ENCODE results near the gene CLEC4M. TPM values are rescaled to one million over a fixed set of nuclear protein-coding genes. Genes with fewer than 3 reads are reported as not detected.
"Not testable (repeated sequence)": the region's sequence is repeated elsewhere in the genome, so short reads cannot be mapped to it uniquely, and the experiment has no call there.

Gene CLEC4M
- total RNA-seq, 1 donor from 2014 or later: not detected

DNA sequence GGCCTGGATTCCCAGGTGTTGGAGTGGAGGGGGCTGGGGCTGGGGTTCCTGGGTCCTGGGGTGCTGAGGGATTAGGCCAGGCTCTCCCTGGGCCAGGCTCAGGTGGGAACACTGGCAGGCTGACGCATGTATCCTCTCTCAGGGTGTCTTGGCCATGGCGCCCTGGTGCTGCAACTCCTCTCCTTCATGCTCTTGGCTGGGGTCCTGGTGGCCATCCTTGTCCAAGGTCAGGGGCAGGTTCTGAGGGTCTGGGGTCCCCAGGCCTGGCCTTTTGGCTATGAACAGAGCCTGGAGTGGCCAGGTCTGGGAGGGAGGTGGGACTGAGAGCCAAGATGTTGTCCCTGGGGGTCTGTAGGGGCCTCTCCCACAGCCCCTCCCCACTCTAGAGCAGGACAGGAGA is 2.0 kb downstream of the CLEC4M start:
- DNase-seq; ATAC-seq; intact Hi-C loops (cut with micrococcal nuclease): not testable (repeated sequence)

DNA sequence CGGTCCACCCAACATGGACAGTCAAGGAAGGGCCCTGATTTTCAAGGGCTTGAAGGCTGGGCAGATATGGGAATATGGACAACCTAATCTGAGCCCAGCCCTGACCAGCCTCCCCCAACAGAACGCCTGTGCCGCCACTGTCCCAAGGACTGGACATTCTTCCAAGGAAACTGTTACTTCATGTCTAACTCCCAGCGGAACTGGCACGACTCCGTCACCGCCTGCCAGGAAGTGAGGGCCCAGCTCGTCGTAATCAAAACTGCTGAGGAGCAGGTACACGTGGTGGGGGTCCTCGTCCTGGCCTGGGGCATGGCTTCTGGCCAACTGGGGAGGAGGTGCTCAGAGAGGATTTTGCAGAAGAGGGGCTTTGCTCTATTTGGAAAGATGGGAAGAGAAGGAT is 3.5 kb downstream of the CLEC4M start:
- ATAC-seq: no peak

DNA sequence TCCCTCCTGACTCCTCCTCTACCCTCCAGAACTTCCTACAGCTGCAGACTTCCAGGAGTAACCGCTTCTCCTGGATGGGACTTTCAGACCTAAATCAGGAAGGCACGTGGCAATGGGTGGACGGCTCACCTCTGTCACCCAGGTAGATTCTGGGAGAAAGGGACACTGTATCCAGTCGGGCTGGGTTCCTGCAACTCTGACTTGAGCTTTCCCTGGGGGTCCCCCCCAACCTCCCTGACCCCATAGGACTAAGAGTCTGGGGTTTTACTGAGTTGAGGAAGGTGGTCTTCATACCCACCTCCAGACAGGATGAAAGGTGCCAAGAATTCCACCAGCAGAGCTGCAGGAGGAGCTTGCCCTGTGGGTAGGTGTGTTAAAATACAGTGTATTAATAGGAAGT is 4.4 kb downstream of the CLEC4M start:
- ATAC-seq (no peak), DNase-seq (no peak)
- intact Hi-C loops (cut with micrococcal nuclease): no loop called here

More for the DNA sequence above, 3.5 kb downstream of the CLEC4M start:
- intact Hi-C loops (cut with micrococcal nuclease): no loop called here
- no peak for DNase-seq

GRCh38 chr19:7769171-7769570 is 6.1 kb downstream of the CLEC4M start:
- ATAC-seq (no peak), DNase-seq (no peak)
- intact Hi-C loops (cut with micrococcal nuclease): no loop called here

- intact Hi-C loops (cut with micrococcal nuclease): no loop called here
- ATAC-seq (no peak), DNase-seq (no peak)
Observed at GRCh38 chr19:7771072-7771471, 8.0 kb downstream of the CLEC4M start.

DNA sequence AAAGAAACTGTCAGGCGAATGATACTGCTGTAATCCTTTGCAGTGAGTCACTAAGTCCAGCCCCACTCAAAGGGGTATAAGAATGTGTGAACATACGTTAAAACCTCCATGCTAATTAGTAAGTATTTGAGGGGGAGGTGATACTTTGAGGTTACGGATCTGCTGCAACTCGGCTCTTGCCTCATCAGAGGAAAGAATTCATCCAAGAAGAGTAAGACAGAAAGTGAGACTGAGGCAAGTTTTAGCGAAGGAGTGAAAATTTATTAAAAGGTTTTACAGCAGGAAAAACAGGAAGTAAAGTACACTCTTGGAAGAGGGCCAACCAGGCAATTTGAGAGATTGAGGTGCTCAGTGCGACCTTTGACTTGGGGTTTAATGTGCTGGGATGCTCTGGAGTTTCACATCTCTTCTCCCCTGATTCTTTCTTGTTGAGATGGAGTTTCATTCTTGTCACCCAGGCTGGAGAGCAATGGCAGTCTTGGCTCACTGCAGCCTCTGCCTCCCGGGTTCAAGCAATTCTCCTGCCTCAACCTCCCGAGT is 9.8 kb downstream of the CLEC4M start:
- no peak for ATAC-seq
- intact Hi-C loops (cut with micrococcal nuclease): no loop called here

DNA sequence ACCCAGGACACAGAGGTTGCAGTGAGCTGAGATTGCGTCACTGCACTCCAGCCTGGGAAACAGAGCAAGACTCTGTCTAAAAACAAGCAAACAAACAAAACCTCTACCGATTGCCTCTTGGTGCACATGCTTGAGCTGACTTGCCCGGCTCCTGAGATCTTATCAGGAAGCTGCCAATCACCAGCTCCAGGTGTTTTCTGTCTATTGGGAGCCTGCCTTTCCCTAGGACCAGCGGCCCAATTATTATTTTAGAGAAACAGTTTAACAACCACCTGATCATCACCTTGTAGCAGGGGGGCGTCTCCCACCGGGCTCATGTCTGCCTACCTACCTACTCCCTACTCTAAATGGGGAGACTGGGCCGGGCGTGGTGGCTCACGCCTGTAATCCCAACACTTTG is 10.8 kb downstream of the CLEC4M start:
- ATAC-seq: no peak
- intact Hi-C loops (cut with micrococcal nuclease): no loop called here
- DNase-seq: no peak

More for the DNA sequence above, 9.8 kb downstream of the CLEC4M start:
- DNase-seq: no peak

DNA sequence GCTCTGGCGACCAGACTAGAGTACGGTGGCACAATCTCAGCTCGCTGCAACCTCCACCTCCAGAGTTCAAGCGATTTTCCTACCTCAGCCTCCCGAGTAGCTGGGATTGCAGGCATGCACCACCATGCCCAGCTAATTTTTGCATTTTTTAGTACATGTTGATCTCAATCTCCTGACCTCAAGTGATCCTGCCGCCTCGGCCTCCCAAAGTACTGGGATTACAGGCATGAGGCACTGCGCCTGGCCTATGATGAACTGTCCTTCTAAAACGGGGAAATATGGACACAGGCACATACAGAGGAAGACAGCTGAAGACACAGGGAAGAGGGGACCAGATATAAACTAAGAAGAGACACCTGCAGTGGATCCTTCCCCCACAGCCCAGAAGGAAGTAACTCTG is 12.7 kb downstream of the CLEC4M start:
- ATAC-seq (no peak), DNase-seq (no peak)
- intact Hi-C loops (cut with micrococcal nuclease): no loop called here

DNA sequence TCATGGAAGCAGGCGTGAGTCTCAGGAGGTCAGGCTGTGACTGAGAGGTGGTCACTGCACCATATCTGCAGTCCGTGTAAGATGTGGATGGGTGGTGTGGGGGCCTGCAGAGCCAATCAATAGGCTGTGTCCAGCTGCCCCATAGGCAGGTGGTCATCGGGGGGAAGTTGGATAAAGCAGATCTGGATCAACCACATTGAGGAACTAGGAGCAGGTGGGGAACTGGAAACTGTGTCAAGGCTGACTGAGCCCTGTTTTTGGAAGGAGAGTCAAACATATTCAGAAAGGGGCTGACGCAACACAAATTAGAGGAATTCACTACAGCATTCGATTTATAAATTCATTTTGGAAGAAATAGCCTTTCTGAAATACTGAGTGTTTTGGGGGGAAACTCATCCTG is 15.0 kb downstream of the CLEC4M start:
- ATAC-seq: no peak
- no peak for DNase-seq
- intact Hi-C loops (cut with micrococcal nuclease): no loop called here

DNA sequence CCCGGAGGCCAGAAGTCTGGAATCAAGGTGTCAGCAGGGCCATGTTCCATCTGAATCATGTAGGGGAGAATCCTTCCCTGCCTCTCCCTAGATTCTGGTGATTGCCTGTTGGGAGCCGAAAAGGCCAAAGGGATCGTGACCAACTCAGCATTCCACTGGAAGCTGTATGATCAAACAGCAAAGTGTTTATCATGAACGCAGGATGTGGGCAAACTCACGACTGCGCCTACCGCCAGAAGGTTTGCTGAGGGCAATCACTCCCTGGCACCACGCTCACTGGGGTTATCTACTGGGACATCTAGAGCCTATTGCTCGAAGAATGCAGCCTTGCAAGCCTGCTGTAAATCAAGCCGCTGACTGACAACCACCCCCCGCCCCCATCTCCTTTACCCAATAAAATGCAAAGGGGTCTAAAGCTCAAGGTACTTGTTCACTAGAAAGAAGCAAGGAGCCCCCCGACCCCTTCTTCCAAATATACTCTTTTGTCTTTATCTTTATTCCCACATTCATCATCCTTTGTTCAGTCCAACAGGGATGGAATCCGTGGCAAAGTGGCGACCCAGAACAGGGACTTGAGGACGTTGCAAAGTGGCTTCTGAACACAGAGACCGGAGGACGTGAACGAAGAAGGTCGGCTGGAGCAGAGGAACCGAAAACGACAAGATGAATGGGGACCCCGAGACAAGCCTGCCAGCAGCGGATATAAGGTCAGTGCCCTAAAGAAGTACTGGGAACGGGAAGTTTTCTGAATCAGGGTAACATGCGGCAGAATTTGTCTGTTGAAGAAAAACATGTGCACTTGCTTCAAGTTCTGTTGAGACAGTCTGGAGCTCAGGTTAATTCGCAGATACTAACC is 16.8 kb downstream of the CLEC4M start:
- intact Hi-C loops (cut with micrococcal nuclease): no loop called here
- DNase-seq (no peak), ATAC-seq (no peak)

DNA sequence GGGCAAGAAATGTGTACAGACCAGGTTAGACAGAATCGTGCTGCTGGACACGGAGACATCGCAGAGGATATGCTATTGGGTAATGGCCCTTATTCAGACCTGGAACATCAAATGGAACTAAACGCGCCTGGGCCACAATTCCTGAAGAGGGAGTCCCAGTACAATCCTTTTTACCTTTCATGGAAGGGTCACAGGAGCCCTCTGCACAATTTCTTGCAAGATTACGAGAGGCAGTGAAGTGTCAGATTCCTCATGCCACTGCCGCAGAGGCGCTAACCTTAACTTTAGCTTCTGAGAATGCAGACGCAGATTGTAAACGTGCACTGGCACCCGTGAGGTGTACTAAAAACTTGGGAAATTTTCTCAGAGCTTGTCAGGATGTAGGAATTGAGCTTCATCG is 18.1 kb downstream of the CLEC4M start:
- no peak for DNase-seq
- intact Hi-C loops (cut with micrococcal nuclease): no loop called here
- ATAC-seq: no peak

- DNase-seq (no peak), ATAC-seq (peak; percentile 60)
- intact Hi-C loops (cut with micrococcal nuclease): no loop called here
Observed at GRCh38 chr19:7783991-7784423, 21.0 kb downstream of the CLEC4M start.

GRCh38 chr19:7784856-7785255 is 21.8 kb downstream of the CLEC4M start:
- intact Hi-C loops (cut with micrococcal nuclease): no loop called here
- no peak for DNase-seq
- ATAC-seq: no peak

GRCh38 chr19:7787141-7787540 is 24.1 kb downstream of the CLEC4M start:
- peak; percentile 40 for DNase-seq
- intact Hi-C loops (cut with micrococcal nuclease): no loop called here
- peak; percentile 74 for ATAC-seq

GRCh38 chr19:7787602-7788177 is 24.6 kb downstream of the CLEC4M start:
- intact Hi-C loops (cut with micrococcal nuclease): no loop called here
- no peak for DNase-seq
- ATAC-seq: no peak

DNA sequence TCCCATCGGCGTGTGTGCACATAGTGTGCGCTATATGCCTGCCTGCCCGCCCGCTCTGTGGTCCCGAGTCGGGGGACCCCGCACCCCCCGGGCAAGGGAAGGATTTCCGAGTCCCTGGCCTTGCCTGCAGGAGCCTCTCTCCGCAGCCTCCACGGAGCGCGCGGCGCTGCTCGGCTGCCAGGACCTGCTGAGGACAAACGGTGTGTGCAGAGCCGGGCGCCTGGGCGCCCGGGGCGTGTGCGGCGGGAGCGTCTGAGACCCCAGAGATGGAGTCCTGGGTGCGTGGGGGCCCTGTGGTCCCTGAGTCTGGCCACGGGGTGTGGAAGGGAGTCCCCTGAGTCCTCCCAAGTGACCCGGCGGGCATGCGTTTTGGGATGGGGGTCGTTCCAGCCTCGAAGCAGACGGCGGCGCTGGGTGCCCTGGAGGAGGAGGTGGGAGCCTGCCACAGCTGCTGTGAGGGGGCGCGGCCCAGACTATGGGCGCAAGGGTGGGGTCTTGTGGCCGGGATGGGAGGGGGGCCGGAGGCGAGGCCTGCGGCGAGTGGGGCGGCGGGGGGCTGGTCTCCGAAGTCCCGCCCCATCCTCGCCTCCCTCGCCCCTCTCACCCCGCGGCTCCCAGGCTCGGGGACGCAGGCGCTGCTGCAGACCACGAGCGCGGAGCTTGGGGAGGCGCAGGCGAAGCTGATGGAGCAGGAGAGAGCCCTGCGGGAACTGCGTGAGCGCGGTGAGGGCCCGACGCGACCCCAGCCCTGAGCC is 25.3 kb downstream of the CLEC4M start:
- ATAC-seq: no peak
- intact Hi-C loops (cut with micrococcal nuclease): no loop called here
- no peak for DNase-seq

DNA sequence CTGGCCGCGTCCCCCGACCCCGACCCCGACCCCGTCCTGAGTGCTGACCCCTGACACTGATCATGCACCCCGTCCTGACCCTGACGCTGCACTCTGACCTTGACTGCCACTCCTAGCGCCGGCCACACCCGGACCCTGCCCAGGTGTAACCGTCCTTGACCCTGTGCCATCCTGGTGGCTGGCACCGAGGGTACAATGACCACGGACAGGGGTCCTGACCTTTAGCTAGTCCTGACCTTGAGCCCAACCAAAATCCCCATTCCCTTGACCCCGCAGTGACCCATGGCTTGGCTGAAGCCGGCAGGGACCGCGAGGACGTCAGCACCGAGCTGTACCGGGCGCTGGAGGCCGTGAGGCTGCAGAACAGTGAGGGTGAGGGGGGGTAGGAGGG is 25.9 kb downstream of the CLEC4M start:
- DNase-seq (no peak), ATAC-seq (no peak)
- intact Hi-C loops (cut with micrococcal nuclease): no loop called here

DNA sequence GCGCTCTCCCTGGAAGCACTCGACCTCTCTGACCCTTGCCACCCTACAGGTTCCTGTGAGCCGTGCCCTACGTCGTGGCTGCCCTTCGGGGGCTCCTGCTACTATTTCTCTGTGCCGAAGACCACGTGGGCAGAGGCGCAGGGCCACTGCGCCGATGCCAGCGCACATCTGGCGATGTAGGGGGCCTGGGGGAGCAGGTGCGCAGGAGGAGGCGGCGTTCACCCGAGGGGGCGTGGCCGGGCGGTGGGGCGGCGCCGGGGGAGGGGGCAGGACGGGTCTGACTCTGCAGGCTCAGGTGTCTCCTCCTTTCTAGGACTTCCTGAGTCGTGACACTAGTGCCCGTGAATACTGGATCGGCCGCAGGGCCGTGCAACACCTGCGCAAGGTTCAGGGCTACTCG is 26.4 kb downstream of the CLEC4M start:
- ATAC-seq: no peak
- no peak for DNase-seq
- intact Hi-C loops (cut with micrococcal nuclease): no loop called here

- ATAC-seq: no peak
- DNase-seq: no peak
- intact Hi-C loops (cut with micrococcal nuclease): no loop called here
Observed at GRCh38 chr19:7790416-7790815, 27.4 kb downstream of the CLEC4M start.

DNA sequence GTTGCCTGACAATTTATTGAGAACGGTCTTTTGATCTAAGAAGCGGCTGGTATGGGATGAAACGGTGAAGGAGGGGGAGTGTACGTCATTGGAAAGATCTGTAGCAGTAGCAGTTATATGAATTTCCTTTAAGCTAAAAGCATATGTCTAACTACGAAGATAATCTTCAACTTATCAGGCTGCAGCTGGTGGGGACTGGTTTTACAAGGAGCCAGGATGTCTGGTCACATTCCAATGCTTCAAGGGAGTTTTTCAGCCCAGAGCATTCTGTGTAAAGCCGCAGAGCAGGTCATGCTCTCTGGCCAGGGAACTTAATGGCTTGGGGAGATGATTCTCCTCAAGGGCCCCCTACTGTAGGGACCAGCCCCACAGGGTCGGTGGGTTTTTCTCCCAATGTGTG is 29.2 kb downstream of the CLEC4M start:
- intact Hi-C loops (cut with micrococcal nuclease): no loop called here
- DNase-seq: no peak
- ATAC-seq: no peak

Measured in left ventricle myocardium superior (tissue), 1 donor.